HepG2 (cell line): ENCODE measurements around the gene PPIP5K2.

Experiments
- EZH2 ChIP-seq: conservative IDR thresholded peaks from 2 replicates; pipeline ENCODE4 v1.6.1; 2012; ENCODE audit warnings: mild to moderate bottlenecking, low read depth, low read length, moderate library complexity
- ZFX ChIP-seq: sonication (generic); formaldehyde crosslinking; IDR thresholded peaks from 2 replicates; pipeline ENCODE4 v1.4.0; 2020; ENCODE audit warnings: mild to moderate bottlenecking, low read depth, missing genetic modification reagents, moderate library complexity
- ZNF274 ChIP-seq: sonication (generic); formaldehyde crosslinking; IDR thresholded peaks from 2 replicates; pipeline ENCODE4 v1.5.1; 2020; ENCODE audit warnings: mild to moderate bottlenecking, missing genetic modification reagents
- ZNF547 ChIP-seq: sonication (generic); formaldehyde crosslinking; IDR thresholded peaks from 2 replicates; pipeline ENCODE4 v1.5.1; 2020; ENCODE audit warnings: mild to moderate bottlenecking, missing genetic modification reagents
- ZNF7 ChIP-seq: IDR thresholded peaks from 2 replicates; pipeline ENCODE4 v1.6.1; 2016; ENCODE audit warnings: missing biosample characterization, missing genetic modification reagents

- no peak for TF ChIP-seq ZNF7 (CRISPR knock-in tag)
- no peak for TF ChIP-seq EZH2
- no peak for TF ChIP-seq ZFX
- no peak; the same call in 1 of the 2 replicates for TF ChIP-seq ZNF547 (CRISPR knock-in tag)
- no peak for TF ChIP-seq ZNF274
These were observed 139.7 kb downstream of the PPIP5K2 start for GRCh38 chr5:103259705-103260355.
